ENCODE results near the gene KIAA1328.

GRCh38 chr18:36960038-36960437 is 131.1 kb downstream of the KIAA1328 start:
- TF ChIP-seq CTCF (IDR thresholded peaks at IDR 0.05; ENCODE audit: insufficient read depth, low read length): no peak
- no peak for TF ChIP-seq POLR2AphosphoS5 (IDR thresholded peaks at IDR 0.05; ENCODE audit: low read depth)
